NCI-H2029 (cell line): ENCODE data around the gene BAMBI.

Experiments
- DNase-seq: peaks from one replicate; lab custom pipeline; 2025; lab: John Stamatoyannopoulos, UW

The BAMBI gene

GRCh38 chr10:28676326-28676967 is 874 bp upstream of the BAMBI start:
- no peak for DNase-seq

- DNase-seq, result no peak
Measured at GRCh38 chr10:28677888-28678686, 766 bp downstream of the BAMBI start.

- DNase-seq, result no peak
Measured at GRCh38 chr10:28678687-28679457, 1.6 kb downstream of the BAMBI start.

GRCh38 chr10:28679581-28680357 is 2.4 kb downstream of the BAMBI start:
- no peak for DNase-seq

GRCh38 chr10:28680358-28680752 is 3.0 kb downstream of the BAMBI start:
- DNase-seq, result no peak

- no peak for DNase-seq
Measured at GRCh38 chr10:28681291-28681763, 4.0 kb downstream of the BAMBI start.

- no peak for DNase-seq
Measured at GRCh38 chr10:28681928-28682750, 4.8 kb downstream of the BAMBI start.

GRCh38 chr10:28684157-28684985 is 7.0 kb downstream of the BAMBI start:
- DNase-seq, result no peak

- DNase-seq, result no peak
Measured at GRCh38 chr10:28684986-28685580, 7.8 kb downstream of the BAMBI start.

- DNase-seq, result no peak
Measured at GRCh38 chr10:28685717-28686116, 8.4 kb downstream of the BAMBI start.

- no peak for DNase-seq
Measured at GRCh38 chr10:28686835-28687682, 9.7 kb downstream of the BAMBI start.

GRCh38 chr10:28687683-28688001 is 10.3 kb downstream of the BAMBI start:
- DNase-seq, result no peak

GRCh38 chr10:28690545-28690944 is 13.2 kb downstream of the BAMBI start:
- no peak for DNase-seq

GRCh38 chr10:28691187-28691694 is 13.9 kb downstream of the BAMBI start:
- no peak for DNase-seq

GRCh38 chr10:28692050-28692449 is 14.7 kb downstream of the BAMBI start:
- DNase-seq, result no peak

GRCh38 chr10:28694530-28694929 is 17.2 kb downstream of the BAMBI start:
- DNase-seq, result no peak

- no peak for DNase-seq
Measured at GRCh38 chr10:28698075-28698474, 20.8 kb downstream of the BAMBI start.

- no peak for DNase-seq
Measured at GRCh38 chr10:28704464-28705161, 27.3 kb downstream of the BAMBI start.
